Measurements from ENCODE around the gene ACSM5.
"Not testable (repeated sequence)": the region's sequence is repeated elsewhere in the genome, so short reads cannot be mapped to it uniquely, and the experiment has no call there.

The ACSM5 gene

DNA sequence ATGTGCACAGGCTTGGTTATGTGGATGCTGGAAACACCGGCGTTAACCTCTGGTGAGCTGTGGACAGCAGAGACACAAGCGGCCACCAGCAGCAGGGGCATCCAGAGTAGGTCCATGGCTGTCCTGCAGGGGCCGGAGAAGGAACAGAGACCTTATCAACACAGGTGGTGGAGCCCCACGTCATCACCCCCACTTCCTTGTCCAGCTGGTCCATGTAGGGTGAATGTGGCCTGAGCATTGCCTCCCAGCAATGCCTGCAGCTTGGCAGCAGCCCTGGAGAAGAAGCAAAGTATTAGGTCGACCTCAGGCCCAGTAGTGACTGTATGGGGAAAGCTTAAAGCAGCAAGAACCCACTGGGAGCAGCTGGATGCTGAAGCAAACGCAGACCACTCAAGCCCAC, 10.1 kb upstream of the ACSM5 start:
- no peak for DNase-seq (ENCODE audit: low read depth in 2 of 2)

DNA sequence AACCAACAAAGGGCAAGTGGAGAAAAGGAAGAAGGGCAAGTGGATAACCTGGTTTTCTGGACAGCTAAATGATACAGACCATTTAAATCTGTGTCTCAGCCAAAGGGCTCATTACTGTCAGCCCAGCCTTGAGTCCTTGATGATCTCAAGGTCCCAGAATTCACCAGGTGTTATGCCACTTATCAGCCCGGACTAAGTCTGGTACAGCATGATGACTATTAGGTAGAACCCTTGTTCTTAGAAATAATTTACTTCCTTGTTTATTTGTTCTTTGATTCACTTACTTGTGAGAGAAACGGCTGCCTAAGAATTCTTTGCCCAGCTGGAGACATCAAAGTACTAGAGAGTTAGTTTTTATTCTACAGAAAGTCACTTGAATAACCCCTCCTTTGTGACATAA, 8.3 kb upstream of the ACSM5 start:
- DNase-seq (ENCODE audit: low read depth in 2 of 2) = no peak

DNA sequence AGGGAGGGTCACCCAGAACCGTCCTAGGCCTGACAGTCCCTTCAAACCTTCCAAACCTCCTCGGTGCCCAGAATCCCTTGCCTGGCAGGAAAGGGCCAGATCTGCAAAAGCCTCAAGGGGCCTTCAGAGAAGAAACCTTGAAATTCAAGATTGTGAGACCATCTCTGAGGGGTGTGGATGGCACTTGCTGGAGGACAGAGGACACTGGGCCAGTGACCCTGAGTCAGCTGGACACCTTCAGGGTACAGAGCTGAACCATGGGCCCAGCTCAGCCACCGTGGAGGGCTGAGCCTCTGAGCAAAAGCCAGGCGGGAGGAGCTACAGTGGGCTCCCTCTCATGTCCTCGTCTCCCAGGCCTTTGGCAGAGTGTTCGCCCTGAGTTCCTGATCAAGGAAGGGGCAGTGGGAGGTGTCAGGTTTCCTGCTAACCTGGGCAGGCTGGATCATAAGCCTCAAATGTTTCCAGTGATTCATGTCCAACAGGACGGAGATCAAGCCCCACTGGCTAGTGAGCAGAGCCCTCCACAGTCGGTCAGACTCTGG, 7.8 kb upstream of the ACSM5 start:
- DNase-seq (ENCODE audit: low read depth in 2 of 2) = no peak

DNA sequence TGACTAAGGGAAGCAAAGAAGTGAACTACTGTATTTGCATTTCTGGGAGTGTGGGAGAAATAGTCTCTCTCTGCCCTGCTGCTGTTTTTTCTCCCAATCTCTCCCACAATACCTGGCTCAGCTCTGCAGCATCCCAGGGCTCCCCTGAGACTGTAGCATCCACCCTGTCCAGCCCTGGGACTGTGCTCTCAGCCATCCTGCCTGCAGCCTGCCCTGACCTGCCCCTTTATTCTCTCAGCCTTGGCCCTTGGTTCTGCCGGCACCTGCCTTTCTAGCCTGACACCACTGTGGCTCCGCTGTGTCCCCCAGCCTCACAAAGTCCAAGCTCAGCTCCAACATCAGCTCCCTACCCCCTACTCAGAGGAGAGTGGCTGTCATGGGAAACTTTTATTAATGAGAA, 6.7 kb upstream of the ACSM5 start:
- DNase-seq (ENCODE audit: low read depth in 2 of 2) = no peak

DNA sequence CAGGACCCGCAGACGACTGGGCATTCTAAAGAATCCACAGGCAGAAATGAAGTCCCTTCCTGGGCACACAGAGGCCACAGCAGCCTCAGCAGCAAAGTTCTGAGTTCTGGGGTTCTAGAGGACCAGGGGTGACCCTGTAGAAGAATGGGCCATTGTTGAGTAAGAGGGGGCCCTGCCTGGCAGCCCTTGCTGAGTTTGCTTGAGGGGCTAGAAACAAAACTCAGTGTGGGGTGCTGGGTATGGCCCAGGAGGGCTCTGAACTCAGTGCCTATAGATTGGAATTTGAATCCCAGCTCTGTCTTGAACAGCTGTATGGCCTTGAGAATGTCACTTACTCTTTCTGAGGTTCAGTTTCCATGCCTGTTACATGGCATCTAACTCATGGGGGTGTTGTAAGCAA, 4.7 kb upstream of the ACSM5 start, which contains the start of gene PDILT:
Gene PDILT, minus strand, starts transcription at position 101 of the 400 bp plus-strand sequence. CDS start 5,437 bp downstream, outside the sequence.
- no peak for DNase-seq (ENCODE audit: low read depth in 2 of 2)

DNA sequence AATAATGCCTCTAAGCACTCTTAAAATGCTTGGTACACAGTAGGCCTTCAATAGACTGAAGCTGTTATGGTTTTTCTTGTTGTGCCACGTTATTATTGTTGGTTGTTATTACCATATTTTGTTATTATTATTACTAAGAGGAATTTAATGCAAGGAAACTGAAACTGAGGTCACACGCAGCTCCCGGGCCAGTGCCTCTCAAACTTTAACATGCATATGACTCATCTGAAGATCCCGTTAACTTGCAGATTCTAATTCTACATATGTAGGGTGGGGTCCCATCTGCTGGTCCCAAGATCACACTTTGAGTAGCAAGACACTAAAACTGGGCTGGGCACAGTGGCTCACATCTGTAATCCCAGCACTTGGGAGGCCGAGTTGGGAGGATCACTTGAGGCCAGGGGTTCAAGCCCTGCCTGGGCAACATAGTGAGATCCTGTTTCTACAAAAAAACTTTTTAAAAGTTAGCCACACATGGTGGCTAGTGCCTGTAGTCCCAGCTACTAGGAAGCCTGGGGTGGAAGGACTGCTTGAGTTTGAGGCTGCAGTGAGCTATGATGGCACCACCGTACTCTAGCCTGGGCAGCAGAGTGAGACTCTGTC, 888 bp downstream of the ACSM5 start:
- no peak for DNase-seq (ENCODE audit: low read depth in 2 of 2)

DNA sequence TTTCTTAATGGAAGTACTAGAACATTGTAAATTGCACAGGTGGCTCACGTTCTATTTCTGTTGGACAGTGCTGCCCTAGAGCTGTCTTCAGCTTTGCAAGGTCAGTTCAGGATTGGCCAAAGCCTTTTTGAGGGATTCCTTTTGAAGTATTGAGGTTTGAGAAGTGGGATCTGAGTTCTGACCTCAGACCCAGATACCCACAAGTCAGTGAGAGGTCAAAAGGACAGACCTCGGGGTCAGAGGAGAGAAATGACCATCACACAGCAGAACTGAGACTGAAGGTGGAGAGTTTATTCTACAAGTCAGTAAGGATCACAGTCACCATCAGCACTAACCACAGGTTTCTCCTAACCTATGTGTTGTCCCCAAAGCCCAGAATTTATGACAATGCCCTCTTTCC, 1.7 kb downstream of the ACSM5 start:
- no peak for DNase-seq (ENCODE audit: low read depth in 2 of 2)

DNA sequence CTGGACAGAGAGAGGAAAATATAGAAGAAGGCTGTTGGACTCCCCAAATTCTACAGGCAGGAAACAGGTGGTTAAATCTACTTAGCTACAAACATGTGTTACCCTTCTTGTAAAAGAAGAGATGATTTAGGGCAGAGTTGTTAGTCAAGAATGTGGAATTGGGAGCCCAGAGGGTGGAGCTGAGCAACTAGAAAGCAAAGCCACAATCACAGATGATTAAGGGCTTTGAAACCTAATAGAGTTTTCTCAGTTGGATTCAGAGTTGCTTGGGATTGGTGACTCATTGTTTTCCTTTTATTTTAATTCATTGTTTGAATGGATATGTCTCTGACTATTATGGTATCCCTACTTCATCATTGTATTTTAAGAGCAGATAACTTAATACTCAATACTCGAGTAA, 6.2 kb downstream of the ACSM5 start:
- DNase-seq (ENCODE audit: low read depth in 2 of 2) = no peak

DNA sequence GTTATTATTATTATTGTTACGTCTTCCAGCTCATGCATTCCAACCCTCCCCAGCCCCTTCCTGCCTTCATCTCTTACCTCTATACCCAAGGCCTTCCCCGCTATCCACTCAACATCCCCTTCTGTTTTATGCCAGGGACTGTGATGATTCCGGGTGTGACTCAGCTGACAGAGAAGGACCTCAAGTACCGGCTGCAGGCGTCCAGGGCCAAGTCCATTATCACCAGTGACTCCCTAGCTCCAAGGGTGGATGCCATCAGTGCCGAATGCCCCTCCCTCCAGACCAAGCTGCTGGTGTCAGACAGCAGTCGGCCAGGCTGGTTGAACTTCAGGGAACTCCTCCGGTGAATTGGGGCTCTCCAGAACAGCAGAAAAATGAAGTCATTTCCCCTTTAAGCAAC, 9.8 kb downstream of the ACSM5 start:
- DNase-seq (ENCODE audit: low read depth in 2 of 2) = not testable (repeated sequence)

DNA sequence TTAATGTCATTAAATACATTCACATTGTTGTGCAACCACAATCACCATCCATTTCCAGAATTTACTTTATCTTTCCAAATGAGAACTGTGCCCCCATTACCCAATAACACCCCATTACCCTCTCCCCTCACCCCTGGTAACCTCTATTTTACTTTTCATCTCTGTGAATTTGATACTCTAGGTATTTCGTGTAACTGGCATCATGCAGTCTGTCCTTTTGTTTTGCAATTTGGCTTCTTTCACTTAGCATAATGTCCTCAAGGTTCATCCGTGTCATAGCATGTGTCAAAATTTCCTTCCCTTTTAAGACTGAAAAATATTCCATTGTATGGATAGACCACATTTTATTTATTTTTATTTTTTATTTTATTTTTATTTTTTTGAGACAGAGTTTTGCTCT, 12.4 kb downstream of the ACSM5 start:
- DNase-seq (ENCODE audit: low read depth in 2 of 2) = not testable (repeated sequence)

DNA sequence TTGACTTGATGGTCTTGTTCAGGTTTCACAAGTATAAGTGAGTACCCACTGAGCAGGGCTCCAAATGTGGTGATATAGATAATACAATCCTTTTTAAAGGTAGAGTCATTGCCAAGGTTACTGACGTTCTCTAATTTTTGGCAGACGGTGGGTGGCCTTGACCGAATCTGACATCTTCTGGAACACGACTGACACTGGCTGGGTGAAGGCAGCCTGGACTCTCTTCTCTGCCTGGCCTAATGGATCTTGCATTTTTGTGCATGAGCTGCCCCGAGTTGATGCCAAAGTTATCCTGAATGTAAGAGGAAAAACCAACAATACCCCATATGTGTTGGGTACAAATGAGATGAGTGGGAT, 14.4 kb downstream of the ACSM5 start:
- DNase-seq (ENCODE audit: low read depth in 2 of 2) = not testable (repeated sequence)

DNA sequence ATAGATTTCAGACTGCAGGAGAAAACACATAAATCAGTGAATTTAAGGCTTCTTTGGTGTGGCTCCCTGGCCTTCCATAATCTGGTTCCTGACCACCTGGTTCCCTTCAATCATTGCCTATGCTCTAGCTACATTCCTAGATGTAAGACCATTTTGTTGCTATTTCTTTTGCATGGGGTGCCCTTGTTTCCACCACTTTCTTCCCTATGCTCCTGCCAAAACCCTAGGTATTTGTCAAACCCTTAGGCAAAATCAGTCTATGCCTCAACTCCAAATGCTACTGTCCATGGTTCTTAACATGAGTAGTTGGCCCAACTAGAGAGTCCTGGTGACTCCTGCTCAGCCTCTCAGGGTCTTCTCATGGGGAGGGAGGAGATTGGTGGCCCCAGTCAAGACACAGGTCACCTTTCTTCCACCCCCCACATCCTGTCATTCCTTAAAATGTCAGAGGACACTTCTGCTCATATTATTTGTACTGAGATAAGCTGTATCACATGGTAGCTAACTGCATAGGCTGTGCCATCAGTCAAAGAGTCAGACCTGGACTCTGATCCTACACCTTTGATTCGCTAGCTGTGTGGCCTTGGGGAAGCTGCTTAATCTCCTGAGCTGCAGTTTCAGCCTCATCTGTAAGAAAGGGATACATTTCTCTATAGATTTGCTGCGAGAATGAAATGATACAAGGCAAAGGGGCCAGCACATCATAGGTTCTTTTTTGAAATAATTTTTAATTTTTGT, 15.0 kb downstream of the ACSM5 start:
- no peak for DNase-seq (ENCODE audit: low read depth in 2 of 2)

DNA sequence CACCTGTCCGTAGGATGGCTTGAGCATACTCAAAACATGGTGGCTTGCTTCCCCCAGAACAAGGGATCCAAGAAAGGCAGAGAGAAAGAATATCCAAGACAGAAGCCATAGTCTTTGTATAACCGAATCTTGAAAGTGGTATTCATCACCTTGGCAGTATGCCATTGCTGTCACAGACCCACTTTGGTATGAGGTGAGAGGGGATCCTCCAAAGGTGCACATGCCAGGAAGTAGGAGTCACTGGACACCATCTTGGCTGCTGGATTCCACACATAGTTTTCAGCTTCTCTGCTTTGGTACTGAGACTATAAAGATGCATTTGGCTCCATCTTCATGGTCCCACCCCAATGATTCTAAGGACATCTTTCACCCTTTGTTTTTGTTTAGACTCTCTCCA, 18.1 kb downstream of the ACSM5 start:
- not testable (repeated sequence) for DNase-seq (ENCODE audit: low read depth in 2 of 2)

DNA sequence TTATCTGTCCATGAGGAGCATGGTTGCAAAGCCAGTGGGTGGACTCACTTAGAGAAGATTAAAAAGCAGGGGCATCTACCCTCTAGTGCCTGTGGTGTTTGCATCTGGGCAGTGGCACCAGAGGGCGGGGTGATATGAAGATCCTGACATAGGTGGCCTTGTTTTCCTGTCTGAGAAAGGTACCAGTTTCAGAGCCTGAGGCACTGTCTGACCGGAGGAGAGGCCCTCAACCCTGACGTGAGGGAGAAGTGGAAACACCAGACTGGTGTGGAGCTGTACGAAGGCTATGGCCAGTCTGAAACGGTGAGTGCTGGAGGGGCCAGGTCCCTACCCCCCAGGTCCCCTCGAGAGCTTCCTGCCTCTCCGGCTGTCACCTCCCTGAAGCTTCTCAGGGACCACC, 20.2 kb downstream of the ACSM5 start:
- not testable (repeated sequence) for DNase-seq (ENCODE audit: low read depth in 2 of 2)

DNA sequence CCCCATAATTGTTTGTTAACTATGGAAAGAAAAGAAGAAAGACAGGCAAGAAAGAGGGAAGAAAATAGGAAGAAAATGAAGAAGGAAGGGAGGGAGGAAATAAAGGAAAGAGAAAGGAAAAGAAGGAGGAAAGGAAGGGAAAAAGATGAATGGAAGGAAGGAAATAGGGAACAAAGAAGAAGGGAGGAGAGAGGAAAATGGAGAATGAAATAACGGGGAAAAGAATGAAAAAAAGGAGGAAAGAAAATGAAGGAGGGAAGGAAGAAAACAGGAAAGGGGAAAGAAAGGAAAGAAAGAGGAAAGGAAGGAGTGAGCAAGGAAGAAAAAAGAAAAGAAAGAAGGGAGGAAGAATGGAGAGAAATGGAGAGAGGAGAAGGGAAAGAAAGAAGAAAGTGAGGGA, 21.1 kb downstream of the ACSM5 start:
- not testable (repeated sequence) for DNase-seq (ENCODE audit: low read depth in 2 of 2)

DNA sequence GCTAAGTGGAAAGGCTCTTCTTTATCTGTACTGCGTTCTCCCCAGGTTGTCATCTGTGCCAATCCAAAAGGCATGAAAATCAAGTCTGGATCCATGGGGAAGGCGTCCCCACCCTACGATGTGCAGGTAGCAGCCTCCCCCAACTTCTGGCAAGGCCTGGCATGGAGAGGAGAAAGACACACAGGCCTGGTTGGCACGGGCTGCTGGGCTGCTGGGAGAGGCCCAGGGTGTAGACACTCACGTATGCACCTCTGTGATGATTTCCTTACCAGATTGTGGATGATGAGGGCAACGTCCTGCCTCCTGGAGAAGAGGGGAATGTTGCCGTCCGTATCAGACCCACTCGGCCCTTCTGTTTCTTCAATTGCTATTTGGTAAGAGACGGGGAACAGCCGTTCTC, 21.6 kb downstream of the ACSM5 start:
- no peak for DNase-seq (ENCODE audit: low read depth in 2 of 2)

DNA sequence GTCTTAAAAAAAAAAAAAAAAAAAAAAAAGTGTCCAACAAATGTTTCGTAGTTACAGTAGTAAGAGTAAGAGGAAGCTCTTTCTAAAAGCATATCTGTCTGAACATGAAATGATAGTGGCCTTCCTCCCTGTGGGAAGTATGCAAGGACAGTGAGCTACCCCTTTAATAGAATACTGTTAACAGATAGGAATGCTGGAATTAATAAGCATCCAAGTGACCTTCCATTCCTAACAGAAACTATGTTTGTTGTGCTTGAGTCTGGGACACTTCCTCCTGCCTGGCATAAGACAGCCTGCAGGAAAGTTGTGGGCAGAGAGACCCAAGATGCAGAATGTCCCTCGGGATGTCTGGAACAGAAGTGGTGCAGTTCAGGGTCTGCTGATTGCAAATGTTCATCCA, 29.6 kb downstream of the ACSM5 start:
- not testable (repeated sequence) for DNase-seq (ENCODE audit: low read depth in 2 of 2)

DNA sequence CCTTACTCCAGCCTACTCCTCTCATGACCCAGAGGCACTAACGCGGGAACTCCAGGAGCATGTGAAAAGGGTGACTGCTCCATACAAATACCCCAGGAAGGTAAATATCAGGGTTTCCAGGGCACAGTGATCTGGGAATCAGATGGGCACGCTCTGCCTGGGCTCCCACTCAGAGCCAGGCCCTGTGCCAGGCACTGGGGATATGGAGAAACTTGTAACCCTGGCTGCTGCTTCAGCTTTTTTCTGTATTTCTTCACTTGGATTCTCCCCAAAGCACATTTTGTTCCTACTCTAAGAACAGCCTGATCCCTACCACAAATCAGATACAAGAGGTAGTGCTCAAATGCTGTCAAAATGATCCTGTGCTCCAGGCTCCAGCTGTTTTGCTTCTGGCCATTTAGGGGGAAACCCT, 30.5 kb downstream of the ACSM5 start:
- DNase-seq (ENCODE audit: low read depth in 2 of 2) = not testable (repeated sequence)

DNA sequence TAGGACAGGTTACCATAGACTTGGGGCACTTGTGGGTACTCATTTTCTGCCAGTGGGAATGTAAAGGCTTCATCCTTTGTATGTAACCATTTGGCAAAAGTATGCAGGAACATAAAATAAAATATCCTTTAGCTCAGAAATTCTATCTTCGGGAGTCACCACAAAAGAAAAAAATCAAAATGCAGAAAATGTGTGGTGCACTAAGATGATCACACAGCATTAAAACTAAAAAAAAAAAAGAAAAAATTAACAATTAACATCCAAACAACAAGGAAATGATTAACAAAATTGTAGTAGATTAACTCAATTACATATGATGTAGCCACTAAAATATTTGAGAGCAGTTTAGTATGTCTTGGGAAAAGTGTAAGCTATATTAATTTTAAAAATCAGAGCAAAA, 31.4 kb downstream of the ACSM5 start:
- DNase-seq (ENCODE audit: low read depth in 2 of 2) = not testable (repeated sequence)

DNA sequence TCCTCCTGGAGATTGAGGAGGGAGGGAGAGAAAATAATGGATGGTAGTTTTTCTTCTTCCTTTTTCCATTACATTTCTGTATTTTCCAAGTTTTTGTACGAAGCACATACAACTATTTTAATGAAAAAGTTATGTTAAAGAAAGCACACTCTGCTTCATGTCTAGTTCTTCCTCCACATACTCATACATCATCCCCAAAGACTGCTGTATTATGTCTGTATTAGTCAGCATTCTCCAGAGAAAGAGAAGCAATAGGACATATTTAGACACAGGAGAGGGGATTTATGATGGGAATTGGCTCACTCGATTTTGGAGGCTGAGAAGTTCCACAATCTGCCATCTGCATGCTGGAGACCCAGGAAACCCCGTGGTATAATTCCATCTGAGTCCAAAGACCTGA, 31.9 kb downstream of the ACSM5 start:
- no peak for DNase-seq (ENCODE audit: low read depth in 2 of 2)

DNA sequence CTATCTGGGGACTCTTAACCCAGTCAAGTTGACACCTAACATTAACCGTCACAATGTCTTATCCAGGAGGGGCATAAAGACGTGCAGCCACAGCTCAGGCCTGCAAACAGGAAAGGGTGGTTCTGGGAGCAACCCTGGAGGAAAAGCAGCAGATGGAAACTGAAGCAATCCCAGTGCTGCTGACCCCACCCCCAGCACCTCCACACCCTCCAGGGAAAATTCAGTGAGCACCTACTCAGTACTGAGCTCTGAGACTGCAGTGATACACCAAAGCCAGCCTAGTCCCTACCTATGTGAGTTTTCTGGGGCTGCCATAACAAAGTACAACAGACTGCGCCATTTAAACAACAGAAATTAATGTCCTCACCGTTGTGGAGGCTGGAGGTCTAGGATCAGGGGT, 32.5 kb downstream of the ACSM5 start:
- DNase-seq (ENCODE audit: low read depth in 2 of 2) = not testable (repeated sequence)

DNA sequence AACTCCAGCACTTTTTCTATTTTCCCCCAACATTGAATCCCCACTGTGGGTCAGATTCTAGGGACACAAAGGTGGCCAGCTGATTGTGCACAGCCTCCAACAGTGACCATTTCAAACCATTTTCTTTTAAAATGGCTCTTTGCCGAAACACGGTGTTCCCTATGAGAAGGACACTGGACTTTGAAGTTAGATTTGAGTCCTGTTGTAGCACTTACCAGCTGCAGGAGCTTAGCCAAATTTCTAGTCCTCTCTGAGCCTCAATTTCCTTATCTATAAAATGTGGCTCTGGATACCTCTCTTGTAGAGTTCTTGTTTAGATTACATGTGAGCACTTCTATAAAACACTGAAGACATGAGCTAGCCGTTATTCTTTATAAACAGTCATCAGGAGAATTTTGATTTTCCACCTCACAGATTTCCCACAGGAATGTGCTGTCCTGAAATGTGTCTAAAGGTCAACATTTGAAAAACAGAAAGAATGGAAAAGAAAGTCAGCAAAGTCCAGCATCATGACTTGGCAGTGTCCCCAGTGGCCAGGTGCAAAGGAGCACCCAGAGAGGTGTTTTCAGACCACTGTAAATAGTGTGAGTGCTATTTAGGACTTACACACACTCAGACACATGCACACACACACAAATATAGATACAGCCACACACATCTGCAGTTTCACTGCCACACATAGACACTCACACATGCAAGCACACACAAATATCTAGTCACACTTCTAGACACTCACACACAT, 37.5 kb downstream of the ACSM5 start:
- not testable (repeated sequence) for DNase-seq (ENCODE audit: low read depth in 2 of 2)

DNA sequence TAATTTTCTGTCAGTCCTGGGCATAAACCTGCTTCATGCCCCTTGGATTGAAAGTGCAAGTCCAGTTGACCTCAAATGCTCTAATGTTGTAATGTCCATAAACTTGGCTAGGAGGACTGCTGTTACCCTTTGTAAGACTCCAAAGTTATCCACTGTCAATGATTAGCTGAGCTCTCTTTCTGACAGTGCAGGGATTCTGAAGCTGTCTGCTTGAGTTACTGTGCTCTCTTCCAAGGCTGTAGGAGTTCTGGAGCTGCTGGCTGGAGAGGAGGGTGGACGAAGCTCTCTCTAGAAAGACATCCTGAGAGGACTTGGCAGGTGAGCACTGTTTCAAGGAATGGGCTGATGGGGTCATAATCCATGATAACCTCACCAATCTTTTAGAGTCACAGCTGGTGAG, 42.0 kb downstream of the ACSM5 start, which contains the start of gene ACSM2A:
Gene ACSM2A, plus strand, starts transcription at position 158 of the 400 bp plus-strand sequence. CDS start 8,594 bp downstream, outside the sequence.
- DNase-seq (ENCODE audit: low read depth in 2 of 2) = not testable (repeated sequence)

Measured in stimulated activated CD8-positive, alpha-beta memory T cell treated with anti-CD3 and anti-CD28 coated beads, Interleukin-15, amount 100 ng/mL, for 4 hours (primary cell).